SH-SY5Y (cell line): ENCODE results near the gene LRP1.

ENCODE experiments used
- GATA2 ChIP-seq: IDR thresholded peaks from 2 replicates; pipeline ENCODE4 v1.6.1; 2011; ENCODE audit warnings: mild to moderate bottlenecking, low read depth, low read length
- GATA3 ChIP-seq: IDR thresholded peaks from 2 replicates; pipeline ENCODE4 v1.6.1; 2011; ENCODE audit warnings: low read depth, mild to moderate bottlenecking, low read length, moderate library complexity

GRCh38 chr12:57166971-57167371 is 38.7 kb downstream of the LRP1 start:
- TF ChIP-seq GATA3 (no peak), GATA2 (no peak)
